HG02759 (cell line): ENCODE measurements around the gene PAPSS1.

Experiments used
- ATAC-seq: cut with Tn5 transposase; IDR thresholded peaks from one replicate; pipeline ENCODE4 v1.9.1; 2021; ENCODE audit warnings: mild to moderate bottlenecking, moderate library complexity; ENCODE audit not compliant: unreplicated experiment

PAPSS1 gene

DNA sequence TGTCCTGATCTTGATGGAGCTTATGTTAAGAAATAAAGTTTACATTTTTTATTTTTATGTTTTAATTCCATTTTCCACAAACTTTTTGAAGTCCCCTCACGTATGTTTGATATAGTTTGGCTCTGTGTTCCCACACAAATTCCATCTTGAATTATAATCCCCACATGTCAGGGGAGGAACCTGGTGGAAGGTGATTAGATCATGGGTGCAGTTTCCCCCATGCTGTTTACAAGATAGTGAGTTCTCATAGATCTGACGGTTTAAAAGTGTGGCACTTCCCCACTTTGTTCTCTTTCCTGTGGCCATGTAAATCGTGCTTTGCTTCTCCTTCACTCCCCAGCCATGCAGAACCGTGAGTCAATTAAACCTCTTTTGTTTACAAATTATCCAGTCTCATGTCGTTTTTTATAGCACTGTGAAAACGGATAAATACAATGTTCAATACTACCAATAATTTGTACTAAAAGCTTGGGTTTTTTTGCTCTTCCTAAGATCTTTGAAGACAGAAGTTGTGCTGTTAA is 89.8 kb downstream of the PAPSS1 start:
- no peak for ATAC-seq

DNA sequence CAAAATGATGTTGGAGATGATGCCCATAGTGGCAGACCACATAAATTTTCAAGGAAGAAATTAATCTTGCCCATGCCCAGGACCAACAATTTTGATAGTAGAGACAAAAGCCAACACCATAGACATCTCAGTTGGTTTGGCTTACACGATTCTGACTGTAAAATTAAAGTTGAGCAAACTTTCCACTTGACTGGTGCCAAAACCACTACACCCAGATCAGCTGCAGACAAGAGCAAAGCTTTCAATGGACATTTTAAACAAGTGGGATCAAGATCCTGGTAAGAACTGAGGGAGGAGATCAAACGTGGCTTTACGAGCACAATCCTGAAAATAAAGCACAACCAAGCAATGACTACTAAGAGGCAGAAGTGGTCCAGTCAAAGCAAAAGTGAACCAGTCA is 90.7 kb downstream of the PAPSS1 start:
- ATAC-seq: no peak

DNA sequence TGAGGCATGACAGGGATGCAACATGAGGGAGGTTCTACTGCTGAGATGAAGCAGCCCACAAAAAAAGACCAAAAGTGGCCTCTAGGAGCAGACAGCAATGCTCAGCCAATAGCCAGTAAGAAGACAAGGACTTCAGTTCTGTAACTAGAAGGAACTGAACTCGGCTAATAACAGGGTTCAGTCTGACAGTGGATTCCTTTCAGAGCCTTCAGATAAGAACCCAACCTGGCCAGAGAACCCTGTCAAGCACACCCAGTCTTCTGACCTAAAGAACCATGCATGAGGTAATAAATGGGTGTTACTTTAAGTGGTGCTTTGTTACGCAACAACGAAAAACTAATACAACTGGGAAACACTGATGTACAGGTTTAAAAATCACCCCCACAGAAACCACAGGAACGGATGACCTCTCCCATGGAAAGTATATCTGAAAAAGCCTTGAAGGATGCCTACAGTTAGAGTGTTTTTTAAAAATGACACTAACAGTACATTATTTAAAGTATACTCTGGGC is 94.6 kb downstream of the PAPSS1 start:
- ATAC-seq: no peak

DNA sequence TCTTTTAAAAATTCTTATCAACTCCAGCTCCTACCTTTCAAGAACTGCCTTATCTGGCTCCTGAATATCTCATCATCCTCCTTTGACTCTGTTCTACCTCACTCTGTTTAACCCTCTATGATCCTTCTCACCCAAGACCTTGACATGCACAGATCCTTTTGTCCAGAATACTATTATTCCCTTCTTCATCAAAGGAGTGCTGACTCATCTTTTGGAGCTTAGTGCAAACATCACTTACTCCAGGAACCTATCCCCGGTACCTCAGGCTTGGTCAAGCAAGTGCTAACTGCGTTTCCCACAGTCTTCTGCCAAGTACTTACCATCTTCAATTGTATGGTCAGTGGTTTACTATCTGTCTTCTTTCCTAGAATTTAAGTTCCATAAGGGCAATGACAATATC is 96.0 kb downstream of the PAPSS1 start:
- no peak for ATAC-seq

DNA sequence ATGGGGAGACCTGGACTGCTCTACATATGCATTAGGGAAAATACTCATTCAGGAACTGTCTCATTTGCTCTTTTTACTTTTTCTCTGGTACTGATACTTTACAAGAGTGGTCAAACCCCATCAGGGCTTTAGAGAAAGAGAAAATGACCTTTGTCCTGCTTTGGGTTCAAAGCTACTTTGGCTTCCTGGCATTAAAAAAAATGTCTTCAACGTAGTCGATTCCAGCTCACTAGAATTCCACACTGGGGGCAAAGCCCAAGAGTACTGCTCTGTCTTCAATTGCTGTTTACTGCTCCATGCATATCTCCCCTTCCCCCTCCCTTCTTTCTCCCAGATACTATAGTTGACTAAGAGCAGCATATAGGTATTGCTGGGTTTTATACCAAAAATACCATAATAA is 98.0 kb downstream of the PAPSS1 start:
- ATAC-seq: no peak

DNA sequence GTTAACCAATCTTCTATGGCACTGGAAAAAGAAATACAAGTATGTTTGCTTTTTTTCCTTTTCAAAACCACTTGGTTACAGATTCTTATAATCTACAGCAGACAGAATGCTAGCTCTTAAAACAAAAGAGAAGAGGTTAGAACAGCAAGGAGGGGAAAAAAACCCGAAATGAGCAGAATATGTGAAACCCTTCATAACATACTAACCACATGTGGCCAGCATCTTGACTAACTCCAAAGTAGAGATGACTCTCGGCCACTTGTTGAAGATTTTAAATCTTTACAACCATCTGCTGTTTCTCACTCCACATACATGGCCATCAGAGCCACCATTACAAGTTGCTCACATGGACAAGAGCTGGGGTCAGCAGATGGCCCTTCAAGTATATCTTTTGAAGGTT is 100.3 kb downstream of the PAPSS1 start:
- no peak for ATAC-seq

DNA sequence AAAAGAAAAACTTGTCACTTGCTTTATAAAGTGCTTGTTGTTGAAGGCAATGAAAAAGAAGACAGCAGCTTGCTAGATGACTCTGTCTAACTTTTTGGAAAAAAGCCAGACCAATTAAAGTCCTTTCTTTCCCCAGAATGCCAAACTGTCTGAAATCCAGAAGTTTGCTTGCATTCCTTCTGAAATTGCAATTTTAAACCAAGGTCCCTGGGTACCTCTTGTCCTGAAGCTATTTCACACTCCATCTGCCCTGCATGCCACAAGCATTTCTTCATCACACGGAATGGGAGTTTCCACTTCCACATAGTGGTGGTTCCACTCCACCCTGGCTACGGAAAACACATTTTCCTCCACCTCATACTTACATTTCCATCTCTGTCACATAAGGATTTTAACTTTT is 101.0 kb downstream of the PAPSS1 start:
- no peak for ATAC-seq

DNA sequence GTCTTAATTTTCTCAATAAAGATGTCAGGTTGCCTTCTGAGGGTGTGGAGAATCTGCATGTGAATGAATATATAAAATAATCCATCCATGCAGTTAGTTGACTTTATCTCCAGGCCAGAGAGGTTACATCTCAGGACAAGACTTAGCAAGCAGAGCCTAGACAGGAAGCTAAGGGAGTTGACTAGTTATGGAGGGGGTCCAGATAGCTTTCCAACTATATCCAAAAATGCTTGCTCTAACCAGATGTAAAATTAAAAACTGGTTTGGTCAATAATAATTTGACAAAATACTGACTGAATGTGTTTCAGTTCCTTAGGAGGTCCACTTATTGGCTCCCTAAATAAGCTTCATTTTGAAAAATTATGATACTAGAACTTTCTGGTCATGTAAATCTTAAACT is 101.4 kb downstream of the PAPSS1 start:
- no peak for ATAC-seq

DNA sequence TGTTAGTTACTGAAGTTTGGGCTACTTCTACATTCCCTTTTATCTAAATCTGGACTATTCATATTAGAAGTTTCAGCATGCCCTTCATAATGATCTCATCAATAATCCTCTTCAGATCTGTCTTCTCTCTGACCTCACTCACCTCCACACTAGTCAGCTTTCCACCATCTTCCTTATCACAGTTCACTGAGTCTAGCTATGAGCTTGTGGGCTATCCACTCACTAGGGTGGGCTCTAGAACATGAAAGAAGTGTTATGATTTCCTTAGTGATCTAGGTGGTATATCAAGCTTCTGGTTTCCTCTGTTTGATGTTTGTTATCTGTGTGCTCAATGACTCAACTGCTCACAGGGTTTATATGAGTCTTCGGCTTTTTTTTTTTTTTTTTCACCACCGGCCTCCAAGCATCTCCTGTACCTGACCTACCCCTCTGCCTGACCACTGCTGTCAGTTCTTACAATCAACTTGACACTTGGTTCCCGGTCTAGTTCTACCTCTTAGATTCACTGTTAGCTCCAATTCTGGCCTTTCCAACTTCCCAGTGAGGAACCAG is 103.1 kb downstream of the PAPSS1 start:
- no peak for ATAC-seq

DNA sequence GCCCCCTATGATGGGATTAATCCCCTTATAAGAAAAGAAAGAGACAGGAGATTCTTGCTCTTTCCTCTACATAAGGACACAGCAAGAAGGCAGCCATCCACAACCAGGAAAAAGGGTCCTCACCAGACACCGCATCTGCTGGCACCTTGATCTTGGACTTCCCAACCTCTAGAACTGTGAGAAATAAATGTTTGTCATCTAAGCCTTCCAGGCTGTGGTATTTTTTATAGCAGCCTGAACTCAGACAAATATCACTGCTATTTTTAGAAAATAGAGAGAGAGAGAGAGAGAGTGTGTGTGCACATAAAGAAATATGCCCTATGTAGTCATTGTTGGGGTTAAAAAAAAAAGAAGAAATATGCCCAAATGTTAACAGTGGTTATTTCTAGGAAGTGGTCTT is 104.2 kb downstream of the PAPSS1 start:
- no peak for ATAC-seq

DNA sequence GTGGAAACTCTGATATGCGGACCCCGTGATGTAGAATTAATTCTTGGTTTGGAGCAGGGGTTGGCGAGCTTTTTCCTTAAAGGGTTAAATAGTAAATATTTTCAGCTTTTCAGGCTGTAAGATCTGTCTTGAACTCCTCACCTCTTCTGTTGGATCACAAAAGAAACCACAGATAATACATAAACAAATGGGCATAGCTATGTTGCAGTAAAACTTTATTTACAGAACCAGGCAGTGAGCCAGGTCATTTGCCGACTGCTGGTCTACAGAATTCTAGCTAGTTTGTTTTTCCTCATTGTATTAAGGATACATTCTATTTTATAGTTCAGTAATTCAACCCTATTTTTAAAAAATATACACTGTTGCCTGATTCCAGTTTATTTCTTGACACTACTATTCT is 116.6 kb downstream of the PAPSS1 start:
- no peak for ATAC-seq

DNA sequence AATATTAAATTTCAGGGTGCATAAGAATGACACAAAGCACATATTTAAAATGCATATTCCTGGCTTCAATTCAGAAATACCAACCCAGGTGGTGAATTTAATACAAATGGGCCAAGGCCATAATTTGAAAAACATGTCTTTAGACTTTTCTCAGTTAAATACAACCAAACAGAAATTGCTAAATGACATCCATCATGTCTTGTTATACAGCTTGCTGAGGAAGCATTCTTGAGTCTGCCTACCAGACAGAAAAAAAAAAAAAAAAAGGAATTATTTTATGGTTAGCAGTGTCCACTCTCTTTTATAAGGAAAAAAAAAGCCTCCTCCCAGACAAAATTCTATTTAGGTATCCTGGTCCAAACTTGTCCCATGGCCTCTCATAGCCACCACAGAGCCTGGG is 119.1 kb downstream of the PAPSS1 start:
- ATAC-seq: no peak

DNA sequence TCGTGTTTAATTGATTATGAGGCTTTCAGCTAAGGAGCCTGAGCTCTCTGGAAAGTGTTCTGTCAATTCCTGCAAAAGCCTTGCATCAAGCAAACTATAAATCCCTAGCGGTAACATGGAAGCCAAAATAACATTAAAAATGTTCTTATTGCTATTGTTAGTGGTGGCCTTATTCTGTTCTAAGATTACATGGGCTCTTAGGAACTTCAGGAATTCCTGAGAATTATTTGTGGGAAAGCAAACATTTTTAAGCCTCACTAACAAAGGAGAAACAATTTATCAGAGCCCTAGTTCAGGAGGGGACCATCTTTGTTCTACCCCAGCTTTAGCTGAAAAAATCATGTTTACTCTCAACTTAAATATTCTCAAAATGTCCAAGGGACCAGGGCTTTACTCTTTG is 119.6 kb downstream of the PAPSS1 start:
- no peak for ATAC-seq

DNA sequence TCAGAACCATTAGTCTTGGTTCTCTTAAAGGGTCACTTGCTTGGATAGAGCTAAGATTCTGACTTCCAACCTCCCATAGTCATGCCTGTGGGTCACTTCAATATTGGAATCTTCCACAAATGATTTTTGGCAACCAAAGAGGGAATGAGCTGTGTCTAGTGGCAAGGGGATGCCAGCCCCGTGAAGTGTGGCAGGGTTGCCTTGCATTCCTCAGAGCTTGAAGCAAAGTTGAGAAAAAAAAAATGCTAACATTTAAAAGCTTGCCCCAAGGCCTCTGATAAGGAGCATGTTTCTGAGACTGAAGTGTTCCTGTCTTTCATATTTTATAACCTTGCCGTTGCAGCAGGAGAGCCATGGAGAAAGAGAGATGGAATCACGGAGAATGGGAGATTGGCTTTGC is 120.2 kb downstream of the PAPSS1 start:
- no peak for ATAC-seq

DNA sequence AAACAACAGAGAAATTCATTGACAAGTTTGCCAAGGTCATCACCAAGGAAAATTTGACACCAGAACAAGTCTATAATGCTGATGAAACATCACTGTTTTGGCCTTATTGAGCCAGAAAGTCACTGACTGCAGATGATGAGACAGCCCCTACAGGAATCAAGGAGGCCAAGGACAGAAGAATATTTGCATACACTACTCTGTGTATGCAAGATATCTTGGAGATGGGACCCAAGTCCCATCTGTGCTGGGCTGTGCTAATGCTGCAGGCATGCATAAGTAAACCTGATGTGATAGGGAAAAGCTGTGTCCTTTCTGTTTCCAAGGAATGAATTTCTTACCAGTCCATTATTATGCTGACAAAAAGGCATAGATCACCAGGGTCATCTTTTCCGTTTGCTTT is 126.8 kb downstream of the PAPSS1 start:
- ATAC-seq: no peak

DNA sequence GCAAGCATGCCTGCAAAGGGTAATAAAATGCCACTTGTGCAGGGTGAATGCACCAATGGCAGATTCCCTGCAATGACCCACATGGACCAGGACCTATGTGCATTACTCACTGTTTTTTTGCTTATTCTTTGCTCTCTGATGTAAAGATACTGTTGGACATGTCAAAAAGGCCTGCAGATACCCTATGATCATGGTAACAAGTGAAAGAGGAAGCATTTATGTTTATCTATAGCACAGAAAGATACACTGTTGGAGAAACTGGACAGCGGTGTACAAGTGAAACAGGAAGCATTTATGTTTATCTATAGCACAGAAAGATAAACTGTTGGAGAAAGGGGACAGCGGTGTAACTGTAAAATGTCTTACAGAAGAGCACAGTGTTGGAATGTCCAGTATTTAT is 127.5 kb downstream of the PAPSS1 start:
- peak; percentile 78 for ATAC-seq

DNA sequence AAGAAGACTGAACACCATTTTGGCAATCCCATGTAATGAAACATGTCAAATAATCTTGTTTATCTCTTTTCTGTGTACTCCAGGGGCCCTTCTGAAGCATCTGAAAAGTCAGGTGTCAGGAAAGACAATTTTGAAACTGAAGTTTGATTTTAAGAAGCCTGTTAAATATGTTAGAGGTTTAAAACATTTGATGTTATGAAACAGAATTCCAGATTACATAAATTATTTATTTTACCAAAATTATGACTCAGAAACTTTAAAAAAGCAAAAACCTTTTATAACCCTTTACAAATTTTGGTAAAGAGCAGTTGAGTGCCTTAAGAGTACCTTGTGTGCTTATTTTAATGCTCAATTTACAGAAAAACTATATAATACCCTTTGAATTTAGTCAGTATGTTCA is 130.8 kb downstream of the PAPSS1 start:
- ATAC-seq: no peak

DNA sequence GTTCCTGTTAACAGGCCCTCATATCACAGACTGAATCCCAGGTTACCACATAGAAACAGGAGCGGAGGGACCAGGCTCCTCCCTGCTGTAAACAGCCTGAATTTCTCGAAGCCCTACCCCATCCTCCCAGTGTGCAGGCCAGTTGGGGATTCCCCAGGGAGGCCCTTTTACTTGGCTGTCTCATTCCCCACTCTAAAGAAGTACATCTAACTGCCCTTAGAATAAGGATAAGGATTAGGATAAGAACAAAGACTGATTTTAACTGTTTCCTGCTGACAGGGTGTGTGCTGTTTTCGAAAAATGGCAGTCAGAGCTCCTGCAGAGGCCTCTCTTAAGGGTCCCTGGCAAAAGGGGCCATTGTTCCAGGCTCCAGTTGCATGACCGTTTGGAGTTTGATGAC is 133.7 kb downstream of the PAPSS1 start:
- no peak for ATAC-seq

DNA sequence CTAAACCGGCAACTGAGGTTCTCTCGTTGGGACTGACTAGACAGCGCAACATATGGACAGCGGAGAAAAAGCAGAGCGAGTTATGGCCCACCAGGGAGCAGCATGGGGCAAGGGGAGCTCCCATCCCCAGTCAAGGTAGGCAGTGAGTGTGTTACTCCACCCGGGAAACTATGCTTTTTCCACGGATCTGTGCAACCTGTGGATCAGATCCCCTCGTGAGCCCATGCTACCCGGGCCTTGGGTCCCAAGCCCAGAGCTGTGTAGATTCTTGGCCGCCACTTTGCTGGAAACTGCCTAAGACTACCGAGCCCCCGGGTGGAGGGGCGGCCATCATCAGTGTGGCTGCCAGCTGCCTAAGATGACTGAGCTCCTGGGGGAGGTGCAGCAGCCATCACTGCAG is 140.9 kb downstream of the PAPSS1 start:
- no peak for ATAC-seq

DNA sequence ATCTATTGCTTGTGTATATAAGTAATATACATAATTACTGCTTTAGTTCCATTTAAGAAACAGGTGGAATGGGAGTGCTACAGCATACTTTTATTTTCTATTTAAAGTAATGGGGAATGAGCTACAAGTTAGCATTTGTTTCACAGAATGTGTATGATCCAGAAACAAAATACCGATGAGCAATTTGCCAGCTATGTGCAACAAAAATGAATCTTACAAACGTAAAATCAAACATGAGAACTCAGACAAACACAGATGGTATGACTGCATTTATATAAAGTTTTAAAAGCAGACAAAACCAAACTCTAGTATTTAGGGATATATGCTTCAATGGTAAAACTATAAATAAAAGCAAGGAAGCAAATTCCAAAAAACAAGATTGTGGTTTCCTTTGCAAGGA is 141.7 kb downstream of the PAPSS1 start:
- ATAC-seq: no peak

DNA sequence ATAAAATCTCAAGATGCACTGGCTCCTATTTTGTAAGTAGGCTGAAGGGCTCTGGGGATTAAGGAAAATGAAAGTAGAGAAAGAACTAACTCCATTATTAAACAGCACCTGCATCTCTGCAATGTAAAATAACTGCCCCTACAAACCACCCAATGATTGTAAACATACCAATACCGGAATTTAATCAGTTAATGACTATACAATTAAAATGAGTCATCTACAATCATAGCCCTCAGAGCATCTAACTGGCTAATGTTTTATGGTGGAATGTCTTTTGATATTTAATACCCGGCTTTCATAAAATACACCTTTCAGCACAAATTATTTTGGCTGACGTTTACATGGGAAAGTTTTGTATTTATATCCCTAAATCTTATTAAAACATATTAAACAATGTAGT is 142.3 kb downstream of the PAPSS1 start:
- no peak for ATAC-seq

DNA sequence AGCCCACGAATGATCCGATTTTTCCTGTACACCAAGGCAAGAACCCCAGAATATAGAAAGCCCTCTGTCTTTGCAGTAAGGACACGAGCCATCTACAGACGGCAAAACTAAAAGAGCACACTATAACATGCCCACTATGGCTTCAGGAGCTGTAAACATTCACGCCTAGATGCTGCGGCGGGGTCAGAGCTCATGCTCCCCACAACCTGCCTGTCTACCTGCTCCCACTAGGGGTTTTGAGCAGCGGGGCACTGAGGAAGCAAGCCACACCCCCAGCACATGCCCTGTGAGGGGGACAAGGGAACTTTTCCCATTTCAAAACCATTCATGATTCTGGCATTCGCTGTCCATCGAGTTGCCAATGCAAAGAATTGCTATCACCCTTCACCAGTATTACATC is 144.8 kb downstream of the PAPSS1 start:
- no peak for ATAC-seq

DNA sequence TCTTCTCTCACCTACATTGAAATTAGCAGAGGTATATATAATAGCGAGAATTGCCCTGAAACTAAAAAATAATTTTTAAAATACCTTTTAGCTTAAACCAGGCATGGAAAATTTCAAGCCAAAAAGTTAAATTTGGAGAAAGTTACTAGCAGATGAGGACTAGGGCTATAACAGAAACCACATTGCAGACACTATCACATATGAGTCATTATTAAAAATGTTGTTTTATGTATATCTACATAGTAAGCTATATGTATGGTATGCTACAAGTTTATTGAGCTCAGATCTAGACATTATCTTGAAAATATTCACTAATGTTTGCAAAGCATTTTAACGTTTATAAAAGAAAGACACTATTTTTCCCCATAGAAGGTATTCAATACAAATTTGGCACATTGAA is 147.8 kb downstream of the PAPSS1 start:
- ATAC-seq: no peak
